ENCODE results near the gene ENTPD1.
"Not testable (repeated sequence)": the region's sequence is repeated elsewhere in the genome, so short reads cannot be mapped to it uniquely, and the experiment has no call there.

ENTPD1 gene

DNA sequence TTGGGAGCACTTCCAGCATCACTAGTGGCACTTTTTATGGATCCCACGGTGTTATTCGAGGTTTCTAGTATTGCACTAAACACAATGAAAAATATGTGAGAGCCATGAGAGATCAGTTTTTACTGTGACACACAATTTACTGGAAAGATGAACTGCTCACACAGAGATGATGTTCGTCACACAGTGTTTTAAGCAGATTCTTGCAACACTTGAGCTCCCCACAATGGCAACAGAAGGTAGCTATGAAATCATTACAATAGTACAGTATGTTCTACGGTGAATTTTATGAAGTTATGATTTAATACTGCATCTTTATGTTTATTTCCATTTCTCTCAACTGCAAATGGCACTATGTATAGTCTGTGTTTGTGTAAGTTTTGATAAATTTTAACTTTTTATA is 27.4 kb upstream of the ENTPD1 start:
- H3K4me3 ChIP-seq (ENCODE audit: low read length) = no peak overlapping the region
- no peak for TF ChIP-seq CTCF (conservative IDR thresholded peaks at IDR 0.05; ENCODE audit: low read depth, low read length)
- DNase-seq (ENCODE audit: low read depth) = no peak

DNA sequence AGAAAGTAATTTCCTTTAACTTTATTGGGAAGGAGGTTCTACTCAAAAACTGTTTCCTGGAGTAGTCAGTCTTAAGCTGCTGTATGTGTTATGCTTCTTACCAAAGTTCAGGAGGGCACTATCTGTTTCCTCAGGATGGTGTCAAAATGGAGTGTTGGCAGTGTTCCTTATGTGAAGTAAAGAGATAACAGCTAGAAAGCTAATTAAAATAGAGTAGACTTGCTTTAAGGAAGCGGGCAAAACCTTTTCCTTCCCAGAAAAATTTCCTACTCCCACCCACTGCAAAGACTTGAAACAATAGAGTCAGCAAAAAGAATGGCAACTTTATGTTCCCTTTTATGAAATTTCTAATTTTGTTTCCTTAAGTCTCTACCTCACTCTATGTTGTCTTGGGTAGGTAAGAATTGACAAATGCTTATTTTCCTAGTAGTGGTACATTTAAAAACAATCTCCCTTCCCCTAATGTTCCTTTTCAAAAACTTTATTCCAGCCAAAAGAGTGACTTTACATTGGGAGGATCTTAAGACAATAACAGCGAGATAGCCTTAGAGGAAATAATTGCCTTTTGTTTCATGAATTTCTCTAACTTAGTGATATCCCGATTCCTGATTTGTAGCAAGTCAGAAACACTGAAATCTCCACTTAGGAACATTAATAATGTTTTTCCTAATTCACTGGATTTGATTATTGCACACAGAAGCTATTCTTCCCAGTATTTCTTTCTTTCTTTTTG is 26.5 kb upstream of the ENTPD1 start:
- TF ChIP-seq CTCF (conservative IDR thresholded peaks at IDR 0.05; ENCODE audit: low read depth, low read length) = no peak
- DNase-seq (ENCODE audit: low read depth) = no peak
- H3K4me3 ChIP-seq (ENCODE audit: low read length) = no peak overlapping the region

GRCh38 chr10:95730233-95730632 is 25.7 kb upstream of the ENTPD1 start:
- no peak overlapping the region for H3K4me3 ChIP-seq (ENCODE audit: low read length)
- TF ChIP-seq CTCF (conservative IDR thresholded peaks at IDR 0.05; ENCODE audit: low read depth, low read length) = no peak
- DNase-seq (ENCODE audit: low read depth) = no peak

DNA sequence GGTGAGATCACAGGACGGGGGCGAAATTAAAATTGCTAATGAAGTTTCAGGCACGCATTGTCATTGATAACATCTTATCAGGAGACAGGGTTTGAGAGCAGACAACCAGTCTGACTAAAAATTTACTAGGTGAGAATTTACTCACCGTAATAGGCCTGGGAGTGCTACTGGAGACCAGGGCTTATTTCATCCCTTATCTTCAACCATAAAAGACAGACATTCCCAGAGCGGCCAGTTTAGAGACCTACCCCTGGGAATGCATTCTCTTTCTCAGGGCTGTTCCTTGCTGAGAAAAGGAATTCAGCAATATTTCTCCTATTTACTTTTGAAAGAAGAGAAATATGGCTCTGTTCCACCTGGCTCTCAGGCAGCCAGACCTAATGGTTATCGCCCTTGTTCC is 23.1 kb upstream of the ENTPD1 start:
- DNase-seq (ENCODE audit: low read depth) = not testable (repeated sequence)

DNA sequence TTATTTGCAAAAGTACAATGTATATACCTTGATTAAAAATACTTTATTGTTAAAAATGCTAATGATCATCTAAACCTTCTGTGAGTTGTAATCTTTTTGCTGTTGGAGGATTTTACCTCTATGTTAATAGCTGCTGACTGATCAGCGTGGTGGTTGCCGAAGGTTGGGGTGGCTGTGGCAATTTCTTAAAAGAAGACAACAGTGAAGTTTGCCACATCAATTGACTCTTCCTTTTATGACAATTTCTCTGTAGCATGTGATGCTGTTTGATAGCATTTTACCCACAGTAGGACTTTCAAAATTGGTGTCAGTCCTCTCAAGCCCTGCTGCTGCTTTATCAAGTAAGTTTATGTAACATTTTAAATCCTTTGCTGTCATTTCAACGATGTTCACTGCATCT is 16.9 kb upstream of the ENTPD1 start:
- no peak overlapping the region for H3K4me3 ChIP-seq (ENCODE audit: low read length)
- DNase-seq (ENCODE audit: low read depth) = no peak
- TF ChIP-seq CTCF (conservative IDR thresholded peaks at IDR 0.05; ENCODE audit: low read depth, low read length) = no peak

More for the DNA sequence above, 23.1 kb upstream of the ENTPD1 start:
- not testable (repeated sequence) for H3K4me3 ChIP-seq (ENCODE audit: low read length)

GRCh38 chr10:95741807-95742467 is 14.0 kb upstream of the ENTPD1 start:
- no peak for DNase-seq (ENCODE audit: low read depth)
- no peak for TF ChIP-seq CTCF (conservative IDR thresholded peaks at IDR 0.05; ENCODE audit: low read depth, low read length)
- no peak overlapping the region for H3K4me3 ChIP-seq (ENCODE audit: low read length)

- no peak for DNase-seq (ENCODE audit: low read depth)
- TF ChIP-seq CTCF (conservative IDR thresholded peaks at IDR 0.05; ENCODE audit: low read depth, low read length) = no peak
- H3K4me3 ChIP-seq (ENCODE audit: low read length) = no peak overlapping the region
These were observed 13.5 kb upstream of the ENTPD1 start for GRCh38 chr10:95742485-95742884.
